Measurements from ENCODE around the gene GABBR1.

Gene GABBR1

DNA sequence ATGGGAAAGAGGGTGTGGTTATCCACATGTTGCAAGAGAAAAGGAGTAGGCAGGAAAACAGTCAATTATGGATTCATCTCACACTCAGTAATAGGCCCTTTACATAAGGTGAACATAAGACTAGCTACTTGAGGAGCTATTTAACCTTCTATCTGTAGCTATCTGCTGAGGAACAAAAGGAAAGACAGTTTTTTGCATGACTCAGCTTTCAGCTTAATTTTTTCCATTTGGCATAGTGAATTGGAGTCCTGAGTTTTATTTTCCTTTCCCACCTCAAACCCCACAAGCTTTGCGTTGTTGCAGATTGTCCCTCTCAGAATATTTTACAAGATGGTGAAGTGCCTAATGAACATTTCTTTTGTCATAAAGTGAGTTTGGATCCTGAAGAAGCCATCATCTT lies 105.9 kb downstream of the GABBR1 start:
- DNase-seq (ENCODE audit: low read depth) = no peak

DNA sequence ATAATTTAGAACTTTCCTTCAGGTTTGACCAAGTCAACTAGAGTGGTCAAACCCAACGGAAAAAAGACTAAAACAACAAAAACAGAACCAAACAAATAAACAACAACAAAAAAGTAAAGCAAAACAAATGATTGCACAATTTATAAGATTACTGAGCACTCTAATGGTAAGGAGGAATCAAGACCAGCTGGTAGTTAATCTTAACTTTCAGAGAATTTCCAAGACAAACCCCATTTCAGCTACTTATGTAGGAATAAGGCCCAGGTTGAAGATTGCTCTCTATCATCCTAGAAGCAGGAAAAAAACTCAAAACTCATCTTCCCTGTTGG lies 107.7 kb downstream of the GABBR1 start:
- no peak for DNase-seq (ENCODE audit: low read depth)

DNA sequence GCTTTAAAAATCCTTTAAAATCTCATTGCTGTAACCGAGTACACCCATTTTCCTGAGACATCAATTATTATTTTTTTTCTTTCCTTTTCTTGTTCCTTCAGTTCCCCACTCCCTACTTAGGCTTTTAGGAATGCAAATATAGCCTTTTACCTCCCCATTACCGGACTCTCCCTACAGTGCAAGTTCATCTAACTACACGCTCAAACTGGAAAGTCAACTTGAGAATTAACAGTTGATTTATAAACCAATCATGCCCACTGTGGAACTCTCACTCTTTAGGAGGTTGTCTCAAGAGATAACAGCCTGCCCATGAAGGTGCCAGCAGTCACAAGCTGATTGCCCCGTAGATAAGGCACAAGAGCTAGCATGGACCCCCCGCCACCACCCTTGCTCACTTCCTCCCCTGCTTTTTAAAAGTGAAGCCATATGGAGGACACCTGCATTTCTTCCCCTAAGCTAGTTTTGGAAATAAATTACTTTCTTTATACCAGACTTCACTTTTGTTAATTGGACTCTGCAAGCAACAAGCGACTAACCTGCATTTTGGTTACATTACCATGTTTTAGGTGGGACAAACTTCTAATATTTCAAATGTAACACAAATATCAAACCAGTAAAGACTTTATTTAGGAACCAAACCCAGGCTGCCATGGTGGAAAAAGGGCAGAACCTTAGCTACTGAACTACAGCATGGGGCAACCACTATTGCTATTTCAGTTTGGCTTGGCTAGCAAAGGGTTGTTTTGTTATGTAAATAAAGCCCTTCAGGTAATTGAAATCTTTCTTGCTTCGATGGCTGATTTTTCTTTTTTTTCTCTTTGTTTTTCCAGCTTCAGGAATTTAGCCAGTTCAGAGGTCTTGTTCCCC lies 108.3 kb downstream of the GABBR1 start:
- DNase-seq (ENCODE audit: low read depth) = no peak

DNA sequence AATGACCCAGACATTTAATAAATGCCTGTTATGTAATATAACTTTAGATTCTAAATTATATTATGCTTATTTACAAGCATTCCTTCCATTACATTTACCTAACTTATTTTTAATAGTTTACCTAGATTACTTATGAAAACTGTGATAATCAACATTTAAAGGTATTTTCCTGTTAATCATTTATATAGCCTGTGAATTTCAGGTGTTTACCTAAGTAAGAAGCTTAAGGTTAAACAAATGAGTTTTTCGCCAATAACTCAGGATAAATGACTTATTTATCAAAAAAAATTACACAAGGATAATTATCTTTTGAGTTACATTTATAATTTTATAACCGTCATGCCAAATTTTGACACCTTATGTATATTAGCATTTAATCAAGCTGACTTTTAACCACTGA lies 108.9 kb downstream of the GABBR1 start:
- no peak for DNase-seq (ENCODE audit: low read depth)

DNA sequence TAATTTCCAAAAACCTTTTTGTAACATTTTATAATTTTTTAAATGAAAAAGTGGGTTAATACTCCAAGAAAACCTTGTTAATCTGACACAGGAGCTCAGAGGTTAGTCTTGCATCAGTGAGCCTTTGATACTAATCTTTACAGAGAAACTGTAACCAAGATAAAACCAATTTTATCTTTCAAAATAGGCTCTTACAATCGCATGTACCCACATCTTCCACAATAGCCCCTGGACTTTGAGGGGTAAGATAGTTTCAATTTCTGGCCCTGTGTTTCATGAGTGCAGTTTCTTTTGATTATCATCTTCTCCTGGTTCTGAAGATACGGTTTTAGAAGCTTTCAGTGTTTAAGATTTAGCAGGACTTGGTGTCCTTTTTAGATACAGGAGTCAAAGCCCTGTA lies 110.8 kb downstream of the GABBR1 start:
- DNase-seq (ENCODE audit: low read depth) = no peak

DNA sequence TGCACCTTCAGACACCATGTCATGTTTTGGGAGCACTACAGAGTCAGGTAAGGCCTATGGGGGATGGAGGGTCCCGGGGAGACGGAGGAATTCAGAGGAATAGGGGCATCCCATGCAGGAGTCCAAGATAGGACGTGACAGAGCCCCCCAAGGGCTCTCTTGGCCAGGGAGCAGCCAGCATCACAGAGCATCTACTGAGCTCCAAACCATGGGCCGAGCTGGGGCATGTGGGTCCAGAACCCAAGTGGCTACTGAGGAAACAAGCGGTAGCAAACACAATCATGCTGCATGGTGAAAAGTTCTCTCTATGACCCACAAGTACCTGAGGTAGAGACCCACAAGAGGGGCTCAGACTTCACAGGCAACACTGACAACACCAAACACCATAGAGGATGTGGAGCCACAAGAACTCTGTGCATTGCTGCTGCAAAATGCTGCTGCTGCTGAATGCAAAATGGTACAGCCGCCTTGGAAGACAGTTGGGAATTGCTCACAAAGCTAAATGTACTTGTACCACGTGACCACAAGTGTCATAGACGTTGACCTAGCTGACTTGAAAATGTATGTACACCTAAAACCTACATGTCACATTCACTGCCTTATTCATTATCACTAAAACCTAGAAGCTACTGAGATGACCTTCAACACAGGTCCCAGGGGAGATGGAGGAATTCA lies 111.8 kb downstream of the GABBR1 start:
- no peak for DNase-seq (ENCODE audit: low read depth)

DNA sequence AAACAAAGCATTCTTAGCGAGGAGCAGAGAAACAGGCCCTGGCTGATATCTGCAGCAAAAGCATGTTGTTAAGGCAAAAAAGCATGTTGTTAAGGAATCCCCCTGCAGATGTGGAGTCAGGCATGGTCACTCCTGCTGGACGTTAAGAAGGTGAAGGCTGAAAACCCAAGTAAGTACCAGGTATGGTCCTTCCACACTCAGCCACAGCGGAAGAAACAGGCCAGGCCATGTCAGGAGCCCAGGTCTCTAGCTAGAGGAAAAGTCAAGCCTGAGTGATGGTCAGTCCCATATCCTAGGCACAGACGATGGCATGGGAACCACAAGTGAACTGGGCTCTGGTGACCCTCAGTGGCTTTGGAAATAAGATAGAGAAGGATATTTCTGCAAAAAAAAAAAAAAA lies 112.8 kb downstream of the GABBR1 start:
- no peak for DNase-seq (ENCODE audit: low read depth)

DNA sequence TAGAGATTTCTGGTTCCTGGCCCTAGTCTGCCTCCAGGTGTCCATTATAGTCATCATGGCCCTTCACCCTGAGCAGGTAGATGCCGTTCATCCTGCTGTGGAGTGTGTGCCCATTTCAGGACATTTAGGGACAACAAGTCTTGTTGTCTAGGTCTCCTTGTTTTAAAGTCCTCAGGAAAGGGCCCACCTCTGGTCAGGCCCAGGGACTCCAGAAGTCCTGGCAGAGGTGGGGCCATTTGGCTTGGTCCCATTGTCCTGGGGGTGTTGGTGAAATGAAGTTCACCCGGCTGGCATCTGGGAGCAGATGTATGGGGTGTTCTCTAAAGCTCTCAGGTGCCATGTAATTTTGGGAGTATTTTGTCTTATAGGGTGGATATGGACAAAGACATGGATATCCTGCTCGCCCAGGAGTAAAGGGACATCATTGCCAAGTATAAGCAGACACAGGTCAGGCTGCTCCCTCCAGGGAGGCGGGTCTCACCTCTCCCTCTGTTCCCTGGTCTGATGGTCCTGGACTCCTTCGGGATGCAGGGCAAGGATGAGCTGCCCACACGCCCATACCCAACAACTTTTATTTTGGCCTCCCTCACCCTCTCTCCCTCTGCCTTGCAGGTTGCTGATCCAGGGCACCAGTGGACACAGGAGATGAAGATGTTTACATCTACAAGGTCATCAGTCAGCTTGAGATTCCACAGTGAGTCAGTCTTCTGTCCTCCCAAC lies 113.5 kb downstream of the GABBR1 start:
- DNase-seq (ENCODE audit: low read depth) = no peak

DNA sequence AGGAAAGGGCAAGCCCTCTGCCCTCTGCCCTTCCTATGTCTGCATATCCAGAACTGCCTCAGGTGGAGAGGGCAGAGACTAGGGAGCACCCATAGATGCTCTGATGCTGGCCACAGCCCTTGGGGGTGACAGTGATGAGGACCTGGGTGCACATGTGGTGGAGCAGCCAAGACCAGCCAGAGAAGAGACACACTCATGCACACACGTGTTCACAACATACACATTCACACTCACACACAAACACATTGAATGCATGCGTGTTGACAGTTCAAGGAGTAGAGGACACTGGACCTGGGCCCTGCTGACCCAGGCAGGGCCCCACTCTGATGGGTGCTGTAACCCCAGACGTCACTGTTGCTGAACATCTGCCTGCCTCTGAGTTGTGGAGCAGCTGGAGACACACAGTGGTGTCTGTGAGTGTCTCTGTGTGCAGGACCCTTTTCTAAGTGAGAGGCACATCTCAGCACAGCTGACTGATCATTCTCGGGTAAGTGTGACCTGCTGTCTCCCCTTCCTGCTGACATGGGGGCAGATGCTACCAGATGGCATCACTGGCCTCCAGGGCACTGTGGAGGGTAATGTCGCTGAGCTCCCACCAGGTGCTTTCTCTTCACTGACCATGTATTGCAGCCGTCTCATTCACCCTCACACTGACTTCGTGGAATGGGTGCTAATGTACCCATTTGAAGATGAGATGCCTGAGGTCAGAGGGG lies 115.1 kb downstream of the GABBR1 start:
- no peak for DNase-seq (ENCODE audit: low read depth)

DNA sequence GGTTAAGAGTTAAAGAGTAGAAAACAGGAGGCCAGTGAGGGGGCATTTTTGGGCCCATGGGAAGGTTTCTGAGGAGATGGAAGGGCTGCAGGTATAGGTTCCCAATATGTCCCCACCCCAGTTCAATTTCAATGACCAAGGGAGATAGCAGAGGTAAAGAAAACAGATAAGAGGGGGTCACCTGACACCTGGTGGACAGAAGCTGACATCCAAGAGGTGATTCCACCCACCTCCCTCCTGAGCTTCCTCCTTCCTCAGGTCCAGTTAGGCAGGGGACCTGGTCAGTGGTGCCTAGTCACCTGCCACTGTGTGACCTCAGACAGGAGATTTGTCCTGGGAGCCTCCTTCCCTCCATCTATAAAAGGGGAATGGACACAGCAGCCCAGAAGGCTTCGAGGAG lies 115.7 kb downstream of the GABBR1 start:
- no peak for DNase-seq (ENCODE audit: low read depth)

DNA sequence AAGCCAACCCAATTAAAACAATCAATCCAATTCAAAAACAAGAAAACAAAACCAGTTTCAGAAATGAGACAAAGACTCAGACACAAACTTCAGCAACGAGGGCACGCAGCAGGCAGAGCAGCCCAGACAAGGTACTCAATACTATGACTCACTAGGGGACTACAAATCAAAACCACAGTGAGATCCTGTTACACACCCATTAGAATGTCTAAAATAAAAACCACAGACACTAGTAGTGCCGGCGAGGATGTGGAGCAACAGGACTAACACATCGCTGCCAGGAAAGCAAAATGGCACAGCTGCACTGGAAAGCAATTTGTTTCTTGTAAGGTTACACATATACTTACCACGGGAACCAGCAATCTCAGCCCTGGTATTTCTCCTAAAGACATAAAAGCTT lies 116.9 kb downstream of the GABBR1 start:
- DNase-seq (ENCODE audit: low read depth) = peak; percentile 1

DNA sequence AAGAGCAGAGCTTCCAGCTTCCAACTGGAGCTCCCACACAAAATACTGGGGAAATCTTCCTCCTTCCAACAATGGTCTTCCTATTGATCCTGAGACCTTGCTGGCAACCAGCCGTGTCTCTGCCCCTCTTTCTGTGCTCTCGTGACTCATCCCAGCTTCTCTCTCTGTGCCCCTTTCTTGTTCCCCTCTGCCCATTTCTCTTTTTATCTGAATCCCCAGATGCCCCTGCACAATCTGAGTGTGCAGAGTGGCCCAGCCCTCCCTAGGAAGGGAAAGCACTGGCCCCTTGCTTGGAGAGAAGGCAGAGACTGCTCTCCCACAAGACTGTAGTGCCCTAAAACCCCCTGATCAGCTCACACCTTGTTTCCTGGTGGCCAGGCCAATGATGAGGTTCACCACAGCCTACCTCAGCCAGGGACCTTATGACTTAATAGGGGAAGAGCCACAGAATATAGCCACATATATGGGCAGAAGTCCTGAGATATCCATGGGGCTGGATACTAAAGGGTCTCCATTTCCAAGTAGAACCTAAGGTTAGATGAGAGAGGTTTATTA lies 122.2 kb downstream of the GABBR1 start:
- DNase-seq (ENCODE audit: low read depth) = no peak

DNA sequence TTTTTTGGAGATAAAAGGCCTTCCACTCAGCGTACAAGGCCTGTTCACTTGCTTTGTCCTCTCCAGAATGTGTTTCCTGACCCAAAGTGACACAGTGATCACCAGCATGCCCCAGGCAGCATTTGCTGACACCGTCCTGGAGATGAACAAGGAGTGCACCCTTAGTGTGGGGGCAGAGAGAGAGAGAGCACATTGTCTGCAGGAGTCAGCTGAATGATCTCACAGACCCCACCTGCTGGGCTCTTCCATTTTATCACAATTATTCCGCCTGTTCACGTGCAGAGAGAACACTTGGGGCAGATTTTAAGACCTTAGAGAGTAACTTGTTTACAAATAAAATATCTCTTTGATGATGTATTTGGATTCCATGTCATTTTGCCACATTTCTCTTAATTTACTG lies 122.8 kb downstream of the GABBR1 start:
- no peak for DNase-seq (ENCODE audit: low read depth)

All from stimulated activated CD8-positive, alpha-beta memory T cell treated with anti-CD3 and anti-CD28 coated beads, Interleukin-4, amount 100 ng/mL, for 24 hours (primary cell).